K562 (cell line): ENCODE results near the gene INTS1. TPM values are rescaled to one million over a fixed set of nuclear protein-coding genes. Genes with fewer than 3 reads are reported as not detected.

Experiments
- ATAC-seq: fragments of 200-7000 bp; cut with Tn5 transposase; 3 replicates; pipeline ENCODE4 v1.9.1; 2020; ENCODE audit warnings: moderate library complexity
- BruUV-seq: library from RNA; stranded (reverse); fragments of 400-500 nt; replicated peaks from 2 replicates; lab custom pipeline; 2021; lab: Mats Ljungman, UMichigan
- CTCF ChIA-PET: fragments of 300-600 bp; formaldehyde crosslinking; extraction: SDS; loops from one replicate; lab custom pipeline; 2021; ENCODE audit warnings: low intra/inter-chr PET ratio; lab: Yijun Ruan, JAX
- POLR2A ChIA-PET: fragments of 300-600, 350-650 bp; sonication (Branson Sonifier 250); formaldehyde crosslinking; extraction: SDS; loops from one replicate; lab custom pipeline; 2021; ENCODE audit warnings: antibody characterized with exemption, inconsistent platforms; lab: Yijun Ruan, JAX
- DNase-seq, 4 experiments: peaks; one replicate each; pipeline versions ENCODE4 v3.0.0 to v3.0.0-alpha.2; 2011 to 2018; ENCODE audit warnings: low spot score in 3 of 4, mixed read lengths in 3 of 4; ENCODE audit errors: extremely low read depth in 1 of 4
- FAIRE-seq: peaks from 2 replicates; lab custom pipeline; 2011; peaks lifted over from hg19 to GRCh38; lab: Jason Lieb, UNC
- H2AFZ ChIP-seq: 2 replicates; pipeline ENCODE4 v1.6.0; 2011; ENCODE audit warnings: low read depth, low read length, control low read depth, inconsistent platforms
- H3K27ac ChIP-seq: fragments of 200-600 bp; 3 replicates; pipeline ENCODE4 v1.8.0; 2011; ENCODE audit warnings: low read depth, mild to moderate bottlenecking, control low read depth, inconsistent platforms, low read length, moderate library complexity, mixed read lengths; ENCODE audit errors: extremely low read depth
- H3K27me3 ChIP-seq, 2 experiments: fragments of 300-600 bp in 1 of 2; 2 replicates in 1 of 2; 3 replicates in 1 of 2; pipeline versions ENCODE4 v1.6.0 to v1.8.0; 2011; ENCODE audit warnings: inconsistent platforms in 2 of 2, low read length in 2 of 2, mild to moderate bottlenecking in 1 of 2, mixed read lengths in 1 of 2, moderate library complexity in 1 of 2; ENCODE audit not compliant: control insufficient read depth in 2 of 2, insufficient read depth in 2 of 2
- H3K36me3 ChIP-seq: fragments of 300-600 bp; 3 replicates; pipeline ENCODE4 v1.8.0; 2011; ENCODE audit warnings: mild to moderate bottlenecking, low read length, inconsistent platforms; ENCODE audit not compliant: control insufficient read depth, insufficient read depth
- H3K4me1 ChIP-seq, 2 experiments: fragments of 200-600 bp in 1 of 2; replicated peaks in 1 of 2; 2 replicates in 1 of 2; 3 replicates in 1 of 2; pipeline versions ENCODE4 v1.5.1 to v1.8.0; 2011; ENCODE audit warnings: inconsistent platforms in 2 of 2, low read length in 2 of 2, mild to moderate bottlenecking in 1 of 2, mixed read lengths in 1 of 2, moderate library complexity in 1 of 2; ENCODE audit not compliant: control insufficient read depth in 2 of 2, insufficient read depth in 2 of 2
- H3K4me2 ChIP-seq: 2 replicates; pipeline ENCODE4 v1.6.1; 2011; ENCODE audit warnings: low read length, control low read depth, inconsistent platforms, mixed read lengths; ENCODE audit not compliant: insufficient read depth
- H3K4me3 ChIP-seq: fragments of 200-600 bp; sonication (generic), shearing (Covaris generic); 2 replicates; pipeline ENCODE4 v1.5.1; 2016; ENCODE audit warnings: control low read depth, inconsistent platforms
- H3K79me2 ChIP-seq: fragments of 200-600 bp; 3 replicates; pipeline ENCODE4 v1.8.0; 2011; ENCODE audit warnings: low read length, inconsistent platforms; ENCODE audit not compliant: control insufficient read depth, insufficient read depth
- H3K9ac ChIP-seq, 2 experiments: 2 replicates each; pipeline versions ENCODE4 v1.6.0 to v1.6.1; 2011; ENCODE audit warnings: low read depth in 2 of 2, low read length in 2 of 2, control low read depth in 1 of 2, inconsistent platforms in 1 of 2, mild to moderate bottlenecking in 1 of 2, mixed read lengths in 1 of 2; ENCODE audit not compliant: insufficient read depth in 1 of 2
- H3K9me1 ChIP-seq: one replicate; pipeline ENCODE4 v1.6.0; 2011; ENCODE audit warnings: inconsistent platforms, mild to moderate bottlenecking, low read length, moderate library complexity; ENCODE audit not compliant: control insufficient read depth, insufficient read depth
- H3K9me3 ChIP-seq: replicated peaks from 2 replicates; pipeline ENCODE4 v1.5.1; 2011; ENCODE audit warnings: low read depth, low read length, inconsistent platforms; ENCODE audit not compliant: control insufficient read depth, insufficient read depth
- H4K20me1 ChIP-seq: replicated peaks from 2 replicates; pipeline ENCODE4 v1.6.1; 2011; ENCODE audit warnings: low read length, inconsistent platforms, mixed read lengths; ENCODE audit not compliant: control insufficient read depth, insufficient read depth
- FIP1L1 ChIP-seq: fragments of 200-400 bp; formaldehyde crosslinking; IDR thresholded peaks from 2 replicates; pipeline ENCODE4 v1.6.1; 2018; ENCODE audit warnings: mild to moderate bottlenecking, low read depth, low read length; ENCODE audit not compliant: poor library complexity, severe bottlenecking
- FOXJ3 ChIP-seq: sonication (generic); formaldehyde crosslinking; IDR thresholded peaks from 2 replicates; pipeline ENCODE4 v1.4.0; 2020; ENCODE audit warnings: mild to moderate bottlenecking, missing genetic modification reagents
- POLR2G ChIP-seq: fragments of 200-400 bp; formaldehyde crosslinking; IDR thresholded peaks from 2 replicates; pipeline ENCODE4 v1.6.1; 2017; ENCODE audit warnings: low read depth, mild to moderate bottlenecking, antibody characterized with exemption, low read length, moderate library complexity
- POU5F1 ChIP-seq: fragments of 150-350 bp; IDR thresholded peaks from 2 replicates; pipeline ENCODE4 v1.6.1; 2014; ENCODE audit warnings: borderline replicate concordance, low read length, low read depth, mild to moderate bottlenecking; ENCODE audit not compliant: partially characterized antibody
- WGBS: fragments of 100-300 bp; shearing (Covaris generic); methylation state at CpG from one replicate; pipeline ENCODE4 v1.1.6; 2016; ENCODE audit warnings: low coverage, mixed read lengths; ENCODE audit not compliant: insufficient coverage; ENCODE audit errors: missing lambda C conversion rate; 5-methylcytosine and 5-hydroxymethylcytosine counted together
- in situ Hi-C: fragments of 300-500 bp; cut with MboI; formaldehyde crosslinking; loops from 4 replicates; pipeline ENCODE4 v1.15.0; 2018; ENCODE audit warnings: inconsistent platforms, mixed read lengths
- intact Hi-C: fragments of 100-400 bp; cut with micrococcal nuclease; formaldehyde crosslinking; loops from 2 replicates; pipeline ENCODE4 v1.14.2; 2022
- polyA plus RNA-seq, 8 experiments: library from polyadenylated mRNA; depleted of rRNA in 4 of 8; stranded (reverse) in 5 of 8; unstranded in 3 of 8; fragments of >200 nt; fragmentation: Nextera tagmentation in 2 of 8; fragmentation: Illumina TruSeq in 1 of 8; extraction: Ambion mirVana in 2 of 8; extraction: Trizol in 1 of 8; gene quantifications; 2 replicates each; pipeline versions ENCODE4 v1.2.1 to v1.2.3, GENCODE V29; 2011 to 2014; ENCODE audit warnings: inconsistent platforms in 1 of 8, missing spikeins in 1 of 8
- total RNA-seq, 7 experiments: library from RNA; depleted of rRNA in 6 of 7; stranded (reverse); fragments of >200 nt in 6 of 7; fragmentation: Illumina TruSeq in 2 of 7; extraction: Trizol in 2 of 7; gene quantifications; 2 replicates each; pipeline versions ENCODE4 v1.2.1 to v1.2.3, GENCODE V29; 2011 to 2021; ENCODE audit warnings: low replicate concordance in 1 of 7

Gene INTS1
- total and polyA plus RNA-seq, 9 of the 15 experiments (the other 6 are each of a cell fraction or from before 2014, with no cell fraction given), result 0.34 to 119 (median 18.5) TPM

- Histone ChIP-seq H3K9me1 (no peaks in the 10 kb centered on the region), H3K4me3 (no peak overlapping the region), H3K79me2 (no peaks in the 10 kb centered on the region; the same call in 1 of the 3 replicates), H3K4me1 (peaks cover 0 to 76% of the 10 kb centered on the region in 2 experiments; a peak in 2 of 5 replicates), H3K4me2 (no peak overlapping the region), H3K9ac (no peak overlapping the region), H3K36me3 (peaks cover 75% of the 10 kb centered on the region; the same call in 2 of the 3 replicates), H3K27ac (no peak overlapping the region), H4K20me1 (no peaks in the 10 kb centered on the region; the same call in 1 of the 2 replicates), H3K27me3 (no peaks in the 10 kb centered on the region), H2AFZ (no peak overlapping the region), H3K9me3 (no peaks in the 10 kb centered on the region)
- TF ChIP-seq POLR2G, result 0 out of 2 replicates have a peak, but pooled peaks have one; percentile 0
- TF ChIP-seq FIP1L1, result peak; percentile 45
- TF ChIP-seq FOXJ3 (CRISPR knock-in tag), result no peak
- TF ChIP-seq POU5F1, result no peak
- FAIRE-seq (no peak), DNase-seq (no peak), ATAC-seq (no peak)
- CTCF ChIA-PET, result no interaction called here
- intact Hi-C loops (no loop called here), in situ Hi-C loops (no loop called here)
- POLR2A ChIA-PET, result interaction anchor here (0.6 kb wide), 1 partner anchor 23 kb away, joined by 3 read pairs; no protein-coding TSS in a partner anchor
- 94% methylated on average over 22 of the region's 24 CpGs for WGBS
- BruUV-seq, result no TSS peak
These were observed 59.3 kb downstream of the INTS1 start for GRCh38 chr7:1444925-1445322.
